ENCODE results near the gene TUBB4A. TPM values are rescaled to one million over a fixed set of nuclear protein-coding genes. Genes with fewer than 3 reads are reported as not detected.

The TUBB4A gene
- total RNA-seq, 1 experiment from 2014 or later, result 20.3 TPM

GRCh38 chr19:6457958-6458694 lies 44.0 kb downstream of the TUBB4A start:
- no peak overlapping the region for H2BK5ac ChIP-seq (ENCODE audit: insufficient read length, low read length)
- H3K79me2 ChIP-seq (ENCODE audit: insufficient read depth, low read length), result no peaks in the 10 kb centered on the region
- no peak overlapping the region for H2BK15ac ChIP-seq (ENCODE audit: low read depth, low read length)
- H3T11ph ChIP-seq (ENCODE audit: low read length), result no peak overlapping the region
- H2AFZ ChIP-seq (ENCODE audit: low read length), result no peak overlapping the region
- no peak overlapping the region for H3K56ac ChIP-seq (ENCODE audit: insufficient read length, low read depth, low read length)
- H3K4me1 ChIP-seq (ENCODE audit: insufficient read depth, low read length), result no peaks in the 10 kb centered on the region; the same call in 1 of the 2 replicates
- no peaks in the 10 kb centered on the region for H3K27me3 ChIP-seq (ENCODE audit: insufficient read depth, low read length)
- H4K91ac ChIP-seq (ENCODE audit: insufficient read length, low read depth, low read length), result no peak overlapping the region
- Mint-ChIP-seq H3K9me3 (peaks cover 6 to 7% of the 10 kb centered on the region in 2 experiments; a peak in 4 of 5 replicates), H3K27ac (no peak overlapping the region; a peak in 1 of 7 replicates), H3K27me3 (ENCODE audit: low read depth) (peaks cover 10% of the 10 kb centered on the region), H3K4me3 (peak overlapping the region; percentile 82 to 89), H3K36me3 (ENCODE audit: insufficient read depth in 1 of 3, low read depth in 3 of 3) (peaks cover 25 to 33% (median 30%) of the 10 kb centered on the region in 3 experiments), H3K4me1 (peaks cover 9 to 14% of the 10 kb centered on the region in 2 experiments)
- H2BK20ac ChIP-seq (ENCODE audit: low read depth, low read length, poor library complexity, severe bottlenecking), result no peak overlapping the region
- H2BK120ac ChIP-seq (ENCODE audit: low read depth, low read length, poor library complexity, severe bottlenecking), result no peak overlapping the region
- peaks cover 4% of the 10 kb centered on the region for H3K23me2 ChIP-seq (ENCODE audit: insufficient read length, low read depth, low read length, poor library complexity, severe bottlenecking)
- no peak overlapping the region; the same call in 1 of the 2 replicates for H3K14ac ChIP-seq (ENCODE audit: insufficient read depth, low read length)
- no peak overlapping the region for H3K23ac ChIP-seq (ENCODE audit: insufficient read length, low read depth, low read length)
- no peak overlapping the region for H3K27ac ChIP-seq (ENCODE audit: insufficient read length, low read depth, low read length)
- no peaks in the 10 kb centered on the region for H4K20me1 ChIP-seq (ENCODE audit: control insufficient read depth, insufficient read depth, insufficient read length)
- H3K9ac ChIP-seq (ENCODE audit: extremely low read depth, insufficient read length, low read length), result no peak overlapping the region
- H2AK5ac ChIP-seq (ENCODE audit: insufficient read length, low read length), result no peak overlapping the region
- no peak overlapping the region for H2BK12ac ChIP-seq (ENCODE audit: insufficient read length, low read depth, low read length)
- H4K5ac ChIP-seq (ENCODE audit: insufficient read length, low read depth, low read length), result no peak overlapping the region
- H3K79me1 ChIP-seq (ENCODE audit: insufficient read depth, low read depth, low read length, poor library complexity, severe bottlenecking), result no peaks in the 10 kb centered on the region
- peaks cover 8% of the 10 kb centered on the region for H3K9me3 ChIP-seq (ENCODE audit: control insufficient read depth, low read depth, low read length)
- H3K4ac ChIP-seq (ENCODE audit: low read depth, low read length), result no peak overlapping the region
- no peak for TF ChIP-seq CTCF (conservative IDR thresholded peaks at IDR 0.05)
- no CpG with 5 or more reads among the region's 17 CpGs for WGBS (ENCODE audit: extremely low coverage, insufficient read length, low lambda C conversion rate)
- H3K18ac ChIP-seq (ENCODE audit: insufficient read length, low read depth, low read length), result no peak overlapping the region
- no peak for DNase-seq
- no peak overlapping the region for H3K4me2 ChIP-seq (ENCODE audit: insufficient read depth, insufficient read length, low read length)
- no peak overlapping the region for H4K8ac ChIP-seq (replicated peaks; ENCODE audit: insufficient read length, low read depth, low read length)

Measured in H9 (cell line).